Activated CD4-positive, CD25-positive, alpha-beta regulatory T cell treated with anti-CD3 and anti-CD28 coated beads, Interleukin-2, amount 50 U/mL, for 24 hours (primary cell): ENCODE data around the gene FPR2.

ENCODE experiments used
- ATAC-seq, 2 donors: fragments of 150-1000 bp; cut with Tn5 transposase; one replicate each; pipeline ENCODE4 v1.10.0; 2021; ENCODE audit warnings: mild to moderate bottlenecking in 1 of 2, moderate library complexity in 1 of 2

FPR2 gene

GRCh38 chr19:51807925-51808324 is 46.9 kb downstream of the FPR2 start:
- no peak for ATAC-seq

- no peak for ATAC-seq
These were observed 47.5 kb downstream of the FPR2 start for GRCh38 chr19:51808333-51808986.

- no peak for ATAC-seq
These were observed 48.8 kb downstream of the FPR2 start for GRCh38 chr19:51809787-51810186.

GRCh38 chr19:51810223-51810622 is 49.2 kb downstream of the FPR2 start:
- no peak for ATAC-seq

GRCh38 chr19:51811344-51811743 is 50.4 kb downstream of the FPR2 start:
- no peak for ATAC-seq

- ATAC-seq = no peak
These were observed 54.1 kb downstream of the FPR2 start for GRCh38 chr19:51815043-51815442.

- ATAC-seq = no peak
These were observed 55.7 kb downstream of the FPR2 start for GRCh38 chr19:51816711-51817110.

GRCh38 chr19:51820011-51820410 is 59.0 kb downstream of the FPR2 start:
- ATAC-seq = no peak
